Measurements from ENCODE around the gene FAAP20.

- TF ChIP-seq TSHZ2 (CRISPR knock-in tag; IDR thresholded peaks at IDR 0.05) (no peak), CREB5 (CRISPR knock-in tag; IDR thresholded peaks at IDR 0.05; ENCODE audit: low read depth) (no peak)
Observed at GRCh38 chr1:2194319-2194897, at the start of gene FAAP20.

Data from SK-N-SH treated with all-trans-retinoic acid at 6 μM for 48 hours (cell line).